ENCODE data around the gene GYG2. TPM values are rescaled to one million over a fixed set of nuclear protein-coding genes. Genes with fewer than 3 reads are reported as not detected.

The GYG2 gene
- total RNA-seq: 5.7 and 11.3 TPM in 2 replicates

DNA sequence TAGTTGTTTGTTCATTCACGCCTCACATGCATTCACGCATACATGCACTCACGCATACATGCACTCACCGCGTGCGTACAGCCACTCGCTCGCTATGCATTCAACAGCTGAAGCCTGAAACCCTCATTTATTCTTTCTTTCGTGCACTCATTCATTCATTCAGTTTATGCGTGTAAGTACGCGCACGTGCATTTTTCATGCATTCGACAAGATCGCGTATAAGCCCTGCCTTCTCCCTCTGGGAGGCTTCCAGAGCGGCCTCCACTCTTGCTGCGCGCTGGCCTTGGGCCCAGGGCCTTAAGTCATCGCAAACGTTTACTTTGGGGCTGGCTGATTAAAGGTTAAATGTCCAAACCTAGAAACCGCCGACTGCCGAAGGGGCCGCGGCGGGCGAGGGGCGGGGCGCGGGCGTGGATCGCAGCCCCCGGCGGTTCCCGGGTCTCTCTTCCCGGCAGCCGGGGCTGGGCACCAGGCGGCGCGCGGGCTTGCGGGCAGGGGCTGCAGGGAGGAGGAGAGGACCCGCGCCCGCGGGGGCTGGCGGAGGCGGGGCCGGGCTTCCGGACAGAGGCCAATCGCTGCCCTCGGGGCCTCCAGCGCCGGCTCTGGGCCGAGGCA is at the start of gene GYG2:
TSS of gene GYG2 (plus strand) at position 587 of the 615 bp plus-strand sequence. CDS start 1,259 bp downstream, outside the sequence.

DNA sequence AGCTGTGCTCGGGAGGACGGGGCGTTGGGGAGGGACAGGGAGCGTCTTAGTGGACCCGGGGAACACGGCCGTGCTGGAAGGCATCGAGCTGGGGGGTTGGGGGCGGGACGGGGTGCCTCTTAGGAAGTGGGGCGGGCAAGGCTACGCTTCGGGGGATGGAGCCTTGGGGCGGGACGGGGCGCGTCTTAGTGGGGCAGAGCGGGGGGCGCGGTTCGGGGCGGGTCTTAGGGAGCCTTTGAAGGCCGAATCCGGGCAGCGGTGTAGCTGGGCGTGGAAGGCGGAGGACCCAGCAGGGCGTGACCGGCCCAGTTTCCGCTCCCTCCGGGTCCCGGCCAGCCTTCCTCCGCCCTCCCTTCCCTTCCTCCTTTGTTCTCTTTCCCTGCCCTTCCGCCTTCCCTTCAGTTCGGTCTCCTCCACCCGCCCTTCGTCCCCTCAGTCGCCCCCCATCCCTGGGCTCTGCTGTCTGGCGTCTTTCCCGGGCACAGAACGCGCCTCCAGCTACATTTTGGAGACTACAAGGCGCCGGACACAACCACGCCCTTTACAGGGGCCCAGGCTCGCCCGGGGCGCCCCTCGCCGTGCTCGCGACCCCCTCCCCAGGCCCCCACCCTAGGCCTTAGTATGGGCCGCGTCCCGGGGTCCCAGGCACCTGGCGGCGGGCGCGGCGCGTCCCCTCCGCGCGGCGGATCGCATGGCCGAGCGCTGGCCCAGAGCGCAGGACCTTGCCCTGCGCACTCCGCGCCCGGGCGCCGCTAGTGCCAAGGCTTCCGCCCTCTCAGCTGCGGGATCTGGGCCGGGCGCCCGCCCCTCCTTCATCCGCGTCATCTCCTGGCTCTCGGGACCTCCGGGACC is 100.1 kb downstream of the GYG2 start, which contains the start of gene ARSD:
TSS of gene ARSD (minus strand) at position 757 of the 852 bp plus-strand sequence. CDS start at position 693, 64 bp downstream.

Other genes with a start within 250 kb of the GYG2 start
- gene CD99, start 137.6 kb upstream of the GYG2 start, total RNA-seq: 283 and 436 TPM in 2 replicates
- under 0.01 TPM in 2 replicates for gene XG, start 76.9 kb upstream of the GYG2 start, total RNA-seq
- gene ARSD, start 100.4 kb downstream of the GYG2 start, total RNA-seq: 8.8 and 14.1 TPM in 2 replicates
- gene ARSH, start 177.6 kb downstream of the GYG2 start, total RNA-seq: not detected in 2 replicates
- not detected in 2 replicates for gene ARSF, start 212.5 kb downstream of the GYG2 start, total RNA-seq